ENCODE measurements around the gene GRSF1.
A peak's percentile ranks its signal among the peaks of the same experiment; 100 is the strongest.
"Not testable (repeated sequence)": the region's sequence is repeated elsewhere in the genome, so short reads cannot be mapped to it uniquely, and the experiment has no call there.

Gene GRSF1, protein sequence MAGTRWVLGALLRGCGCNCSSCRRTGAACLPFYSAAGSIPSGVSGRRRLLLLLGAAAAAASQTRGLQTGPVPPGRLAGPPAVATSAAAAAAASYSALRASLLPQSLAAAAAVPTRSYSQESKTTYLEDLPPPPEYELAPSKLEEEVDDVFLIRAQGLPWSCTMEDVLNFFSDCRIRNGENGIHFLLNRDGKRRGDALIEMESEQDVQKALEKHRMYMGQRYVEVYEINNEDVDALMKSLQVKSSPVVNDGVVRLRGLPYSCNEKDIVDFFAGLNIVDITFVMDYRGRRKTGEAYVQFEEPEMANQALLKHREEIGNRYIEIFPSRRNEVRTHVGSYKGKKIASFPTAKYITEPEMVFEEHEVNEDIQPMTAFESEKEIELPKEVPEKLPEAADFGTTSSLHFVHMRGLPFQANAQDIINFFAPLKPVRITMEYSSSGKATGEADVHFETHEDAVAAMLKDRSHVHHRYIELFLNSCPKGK

DNA sequence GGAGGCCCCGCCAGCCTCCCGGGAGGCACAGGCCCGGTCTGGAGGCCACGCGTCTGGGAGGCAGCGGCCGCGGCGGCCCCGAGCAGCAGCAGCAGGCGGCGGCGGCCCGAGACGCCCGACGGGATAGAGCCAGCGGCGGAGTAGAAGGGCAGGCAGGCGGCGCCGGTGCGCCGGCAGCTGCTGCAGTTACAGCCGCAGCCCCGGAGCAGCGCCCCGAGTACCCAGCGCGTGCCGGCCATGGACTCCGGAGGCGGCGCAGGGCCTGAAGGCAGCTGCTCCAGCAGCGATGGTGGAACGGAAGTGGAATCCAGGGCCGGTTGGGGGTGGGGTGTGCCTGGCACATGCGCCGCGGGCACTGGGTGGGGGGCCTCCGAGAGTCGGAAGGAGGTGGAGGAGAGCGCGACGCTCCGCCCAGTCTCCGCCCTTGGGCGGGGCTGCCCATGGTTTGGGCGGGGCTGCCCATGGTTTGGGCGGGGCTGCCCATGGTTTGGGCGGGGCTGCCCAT is at the start of gene GRSF1:
GRSF1 (minus strand) TSS at position 302 of the 505 bp plus-strand sequence; CDS start at position 239, 63 bp downstream.
- peak; percentile 95 for DNase-seq

DNA sequence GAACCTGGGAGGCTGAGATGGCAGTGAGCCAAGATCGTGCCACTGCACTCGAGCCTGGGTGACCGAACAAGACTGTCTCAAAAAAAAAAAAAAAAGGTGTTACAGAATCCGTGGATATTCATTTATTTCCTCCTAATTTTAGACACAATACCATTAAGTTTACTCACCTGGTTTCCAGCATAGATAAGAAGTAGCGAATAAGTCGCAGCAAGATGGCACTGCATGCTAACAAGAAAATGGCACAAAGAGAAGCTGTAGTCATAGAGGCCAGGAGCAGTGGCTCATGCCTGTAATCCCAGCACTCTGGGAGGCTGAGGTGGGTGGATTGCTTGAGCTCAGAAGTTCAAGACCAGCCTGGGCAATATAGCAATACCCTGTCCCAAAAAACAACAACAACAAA is 45.5 kb upstream of the GRSF1 start:
- no peak for DNase-seq

DNA sequence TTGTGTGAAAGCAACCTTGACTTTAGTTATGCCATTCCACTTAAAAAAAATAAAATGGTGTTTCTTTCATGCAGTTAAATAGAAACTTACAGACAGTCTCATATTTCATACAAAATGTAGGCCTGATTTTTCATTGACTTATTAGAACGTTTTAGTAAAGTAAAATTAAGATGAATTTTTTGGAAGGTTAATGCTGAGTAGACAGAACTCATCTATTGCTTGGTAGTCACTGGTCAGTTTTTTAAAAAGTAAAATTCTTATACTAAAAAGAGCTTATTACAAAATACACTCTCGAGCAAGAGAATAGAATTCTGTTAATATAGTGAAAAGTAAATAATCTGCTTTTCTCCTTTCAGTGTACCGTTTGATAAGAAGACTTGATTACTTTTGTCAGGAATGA is 41.0 kb upstream of the GRSF1 start:
- DNase-seq, result no peak

DNA sequence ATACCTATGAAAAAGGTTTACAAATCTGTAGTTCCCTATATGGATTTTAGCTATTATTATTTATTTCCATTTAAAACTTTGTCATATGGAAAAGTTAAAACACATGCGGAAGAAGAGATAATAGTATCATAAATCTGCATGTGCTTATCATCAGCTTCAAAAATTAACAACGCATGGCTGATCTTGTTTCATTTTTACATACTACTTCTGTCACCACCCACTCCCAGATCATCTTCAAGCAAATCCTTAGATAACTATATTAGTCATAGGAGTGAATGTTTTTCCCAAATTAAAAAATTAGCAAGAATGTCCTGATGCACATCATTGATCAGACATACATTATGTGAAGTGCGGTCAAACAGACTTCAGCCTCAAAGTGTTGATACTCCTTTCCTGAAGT is 37.9 kb upstream of the GRSF1 start:
- DNase-seq, result no peak

DNA sequence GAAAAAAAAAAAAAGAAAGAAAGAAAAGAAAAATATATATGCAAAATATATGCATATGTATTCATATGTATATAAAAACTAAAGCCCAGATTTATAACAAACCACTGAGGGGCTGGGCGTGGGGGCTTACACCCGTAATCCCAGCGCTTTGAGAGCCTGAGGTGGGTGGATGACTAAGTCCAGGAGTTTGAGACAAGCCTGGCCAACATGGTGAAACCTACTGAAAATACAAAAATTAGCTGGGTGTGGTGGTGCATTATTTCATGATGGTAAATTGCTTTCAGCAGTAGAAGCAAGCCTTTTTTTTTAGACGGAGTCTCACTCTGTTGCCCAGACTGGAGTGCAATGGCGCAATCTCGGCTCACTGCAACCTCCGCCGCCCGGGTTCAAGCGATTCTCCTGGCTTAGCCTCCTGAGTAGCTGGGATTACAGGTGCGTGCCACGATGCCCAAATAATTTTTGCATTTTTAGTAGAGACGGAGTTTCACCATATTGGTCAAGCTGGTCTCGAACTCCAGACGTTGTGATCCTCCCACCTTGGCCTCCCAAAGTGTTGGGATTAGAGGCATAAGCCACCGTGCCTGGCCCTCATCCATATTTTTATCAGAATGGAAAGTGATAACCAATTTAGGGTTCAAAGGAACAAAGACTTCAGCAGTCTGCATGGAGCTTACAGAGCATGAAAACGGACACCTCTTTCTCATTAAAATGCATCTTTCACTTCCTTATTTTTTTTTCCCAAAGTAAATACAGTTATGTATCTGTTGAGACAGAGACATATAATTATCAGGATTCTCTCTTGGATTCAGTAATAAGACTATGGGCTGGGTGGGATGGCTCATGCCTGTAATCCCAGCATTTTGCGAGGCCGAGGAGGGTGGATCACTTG is 34.8 kb upstream of the GRSF1 start:
- DNase-seq, result no peak

DNA sequence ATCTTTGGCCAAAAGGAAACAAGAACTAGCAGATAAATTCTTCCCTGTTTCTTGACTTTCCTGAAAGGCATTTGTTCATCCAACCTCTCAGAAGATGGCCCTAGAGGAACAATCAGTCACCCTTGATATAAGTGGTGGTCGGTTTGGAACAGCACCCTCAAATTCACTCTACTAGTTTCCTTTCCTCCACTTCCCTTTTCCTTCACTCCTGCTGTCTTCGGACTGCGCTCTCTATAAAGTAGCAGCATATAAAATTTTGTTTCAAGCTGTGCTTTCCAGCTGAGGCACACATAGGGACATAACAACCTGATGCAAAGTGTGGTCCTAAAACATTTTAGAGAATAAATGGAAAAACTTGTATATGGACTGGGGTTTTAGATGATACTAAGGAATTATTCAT is 33.5 kb upstream of the GRSF1 start:
- DNase-seq, result no peak

DNA sequence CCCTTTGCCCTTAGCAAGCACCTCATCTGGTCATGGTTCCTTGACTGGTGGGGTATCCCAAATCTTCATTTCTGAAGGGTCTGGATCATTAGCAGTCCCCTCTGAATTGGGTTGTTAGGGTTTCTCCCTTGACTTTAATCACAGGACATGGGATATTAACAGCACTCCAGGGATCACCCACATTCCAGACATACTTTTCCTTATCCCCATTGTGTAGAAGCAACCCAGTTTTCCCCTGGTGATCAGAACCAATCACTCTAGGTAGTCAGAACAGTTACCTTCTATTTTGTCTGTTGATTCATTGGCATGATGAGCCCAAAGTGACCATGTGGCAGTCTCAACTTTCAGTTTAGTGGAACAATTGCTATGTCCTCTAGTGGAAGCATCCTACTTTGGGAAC is 29.1 kb upstream of the GRSF1 start:
- DNase-seq, result no peak

DNA sequence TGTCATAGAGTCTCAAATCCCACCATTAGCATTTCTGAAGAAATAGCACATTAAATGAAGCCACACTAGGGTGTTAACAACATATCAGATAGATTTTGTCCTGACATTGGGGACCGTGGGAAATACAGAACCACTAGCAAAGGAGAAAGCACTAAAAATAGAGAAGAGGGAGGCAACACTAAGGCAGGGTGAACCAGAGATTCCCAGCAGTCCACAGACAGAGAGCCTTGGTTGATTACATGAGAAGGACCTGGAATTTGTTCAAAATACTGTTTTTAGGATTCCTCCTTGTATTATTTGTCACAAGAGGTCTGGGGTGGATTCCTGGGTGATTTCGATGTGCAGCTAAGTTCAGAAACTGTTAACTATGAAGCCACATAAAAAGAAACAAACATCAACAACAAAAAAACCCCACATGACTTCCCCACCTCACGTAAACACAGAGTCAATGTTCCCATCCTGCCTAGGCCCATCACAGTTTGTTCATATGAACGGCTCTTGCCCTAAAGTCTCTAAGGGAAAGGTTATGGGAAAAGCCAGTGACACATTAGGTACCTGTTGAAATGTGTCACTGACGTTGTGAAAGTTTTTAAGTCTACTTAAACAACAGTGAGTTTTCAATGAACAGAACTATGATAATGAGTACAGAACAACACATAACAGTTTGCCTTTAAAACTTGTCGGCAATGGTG is 23.6 kb upstream of the GRSF1 start:
- no peak for DNase-seq

DNA sequence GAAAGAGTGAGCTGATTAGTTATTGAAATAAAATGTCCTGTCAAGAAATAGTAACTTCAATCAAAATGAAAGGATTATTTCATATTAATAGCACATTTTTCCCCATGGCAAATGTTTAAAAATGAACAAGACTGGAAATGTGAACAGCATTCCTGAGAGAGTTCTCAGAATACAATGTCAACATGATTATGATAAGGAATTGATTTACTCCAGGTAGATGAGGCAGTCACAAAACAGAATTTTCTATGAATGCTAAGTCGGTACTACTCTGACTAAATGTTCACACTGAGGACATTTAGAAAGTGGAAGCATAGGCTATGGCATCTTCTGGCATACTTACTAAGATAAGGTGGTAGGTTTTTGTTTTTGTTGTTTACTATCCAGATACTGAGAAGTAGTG is 19.4 kb upstream of the GRSF1 start:
- DNase-seq, result no peak

DNA sequence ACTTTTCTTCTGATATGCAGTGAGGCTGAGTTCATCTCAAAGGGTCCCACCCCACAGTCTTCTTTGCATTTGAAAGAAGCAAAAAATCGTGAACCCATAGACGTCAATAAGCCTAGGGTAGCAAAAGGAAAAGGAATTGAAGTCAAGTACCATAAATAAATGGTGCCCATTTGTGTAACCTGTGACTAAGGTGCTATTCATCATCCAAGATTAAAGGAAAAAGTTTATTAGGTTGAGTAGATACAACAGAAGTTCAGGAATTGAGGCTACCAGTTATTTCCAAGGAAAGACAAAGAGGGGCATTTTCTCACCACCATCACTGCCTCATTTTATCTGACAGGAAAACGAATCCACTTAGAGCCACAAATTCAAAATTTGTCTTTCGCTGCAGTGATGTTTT is 18.8 kb upstream of the GRSF1 start:
- DNase-seq, result no peak

DNA sequence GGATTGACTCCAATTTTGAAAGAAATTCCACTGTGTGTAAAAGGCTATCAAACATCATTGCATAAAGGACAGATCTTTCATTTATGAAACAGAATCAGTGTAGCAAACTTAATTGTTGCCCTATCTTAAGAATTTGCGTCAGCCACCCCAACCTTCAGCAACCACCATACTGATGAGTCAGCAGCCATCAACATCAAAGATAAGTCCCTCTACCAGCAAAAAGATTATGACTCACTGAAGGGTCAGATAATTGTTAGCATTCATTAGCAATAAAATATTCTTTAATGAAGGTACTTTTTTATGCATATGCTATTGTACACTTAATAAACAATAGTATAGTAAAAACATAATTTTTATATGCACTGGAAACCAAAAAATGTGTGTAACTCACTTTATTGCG is 15.8 kb upstream of the GRSF1 start:
- no peak for DNase-seq

DNA sequence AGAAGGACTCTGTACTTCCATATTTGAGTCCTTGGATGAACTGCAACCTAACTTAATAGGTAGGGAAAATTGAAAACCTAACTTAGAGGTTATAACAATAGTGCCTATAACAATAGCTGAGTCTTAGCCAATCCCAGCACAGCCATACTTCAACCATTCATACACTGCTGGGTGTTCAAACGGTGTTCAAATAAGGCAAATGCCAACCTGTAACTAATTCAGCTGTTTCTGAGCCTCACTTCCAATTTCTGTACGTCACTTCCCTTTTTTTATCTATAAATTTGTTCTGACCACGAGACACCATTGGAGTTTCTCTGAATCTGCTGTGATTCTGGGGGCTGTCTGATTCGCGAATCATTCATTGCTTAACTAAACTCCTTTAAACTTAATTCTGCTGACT is 9.6 kb upstream of the GRSF1 start:
- DNase-seq, result no peak

DNA sequence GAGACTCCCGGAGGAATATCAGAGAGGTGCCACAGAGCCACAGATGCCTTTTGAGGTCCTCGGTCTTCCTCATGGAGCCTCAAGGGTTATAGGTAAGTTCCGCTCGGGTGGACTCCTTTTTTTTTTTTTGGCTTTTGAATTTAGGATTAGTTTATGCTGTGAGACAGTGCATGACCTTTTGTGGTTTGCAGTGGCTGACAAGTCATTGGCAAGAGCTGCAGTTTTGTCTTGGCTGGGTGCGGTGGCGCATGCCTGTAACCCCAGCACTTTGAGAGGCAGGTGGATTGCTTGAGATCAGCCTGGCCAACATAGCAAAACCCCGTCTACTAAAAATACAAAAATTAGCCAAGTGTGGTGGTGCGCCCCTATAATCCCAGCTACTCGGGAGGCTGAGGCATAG is 4.5 kb upstream of the GRSF1 start:
- no peak for DNase-seq

DNA sequence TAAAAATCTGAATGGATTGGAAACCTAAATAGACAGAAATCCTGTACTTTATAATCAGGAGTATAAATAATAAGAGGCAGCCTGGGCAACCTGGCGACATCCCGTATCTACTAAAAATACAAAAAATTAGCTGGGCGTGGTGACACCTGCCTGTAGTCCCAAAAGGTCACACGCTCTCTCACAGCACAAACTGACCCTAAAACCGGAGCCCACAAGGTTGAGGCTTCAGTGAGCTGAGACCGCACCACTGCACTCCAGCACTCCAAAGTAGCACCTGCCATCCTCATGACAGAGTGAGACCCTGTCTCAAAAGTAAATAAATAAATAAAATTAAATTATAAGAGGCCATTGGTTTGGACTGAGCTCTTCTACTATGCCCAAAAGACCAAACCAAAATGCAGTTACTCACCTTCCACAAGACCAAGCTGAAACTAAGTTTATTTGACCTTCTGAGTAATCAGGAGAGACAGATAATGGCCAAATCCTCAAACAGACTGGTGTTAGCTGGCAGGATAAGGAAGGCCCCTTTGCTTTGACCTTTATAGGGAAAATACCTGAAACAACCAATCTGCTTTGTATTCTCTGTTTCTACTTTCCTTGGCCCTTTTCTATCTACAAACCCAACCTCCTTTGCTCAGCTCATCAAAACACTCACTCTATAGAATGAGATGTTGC is 3.2 kb upstream of the GRSF1 start:
- DNase-seq, result no peak

DNA sequence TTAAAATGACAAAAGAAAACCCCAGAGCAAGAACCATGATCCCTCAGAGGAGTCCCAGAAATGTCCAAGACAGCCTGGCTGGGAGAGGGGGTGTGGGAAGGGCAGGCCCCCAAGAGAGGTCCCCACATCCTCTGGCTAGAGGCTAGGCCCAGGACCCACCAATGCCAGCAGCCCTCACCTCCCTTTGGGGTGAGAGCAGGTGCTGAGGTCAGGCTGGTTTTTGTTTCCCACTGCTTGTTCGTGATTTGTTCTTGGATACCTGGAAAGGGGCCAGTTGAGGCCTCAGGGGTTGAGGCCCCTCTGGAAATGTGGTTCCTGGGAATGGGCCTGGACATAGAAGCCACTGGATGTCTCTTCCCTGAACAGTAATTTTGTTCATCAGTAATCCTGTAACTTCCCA is 2.3 kb upstream of the GRSF1 start:
- DNase-seq, result no peak

DNA sequence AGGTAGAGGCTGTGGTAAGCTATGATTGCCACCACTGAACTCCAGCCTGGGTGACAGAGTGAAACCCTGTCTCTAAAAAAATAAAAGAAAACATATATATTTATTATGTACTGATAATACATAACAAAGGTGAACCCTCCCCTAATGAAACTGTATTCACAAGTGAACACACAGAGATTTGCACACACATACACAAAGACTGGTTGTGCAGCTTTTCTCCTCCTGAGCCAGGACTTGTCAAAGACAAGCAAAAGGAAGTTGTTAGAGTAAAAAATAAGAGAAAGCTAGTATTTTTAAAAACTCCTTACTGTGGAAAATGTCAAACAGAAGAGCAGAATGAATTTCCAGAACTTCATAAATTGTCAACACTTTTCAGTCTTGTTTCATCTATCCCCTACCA is 1.5 kb upstream of the GRSF1 start:
- no peak for DNase-seq

DNA sequence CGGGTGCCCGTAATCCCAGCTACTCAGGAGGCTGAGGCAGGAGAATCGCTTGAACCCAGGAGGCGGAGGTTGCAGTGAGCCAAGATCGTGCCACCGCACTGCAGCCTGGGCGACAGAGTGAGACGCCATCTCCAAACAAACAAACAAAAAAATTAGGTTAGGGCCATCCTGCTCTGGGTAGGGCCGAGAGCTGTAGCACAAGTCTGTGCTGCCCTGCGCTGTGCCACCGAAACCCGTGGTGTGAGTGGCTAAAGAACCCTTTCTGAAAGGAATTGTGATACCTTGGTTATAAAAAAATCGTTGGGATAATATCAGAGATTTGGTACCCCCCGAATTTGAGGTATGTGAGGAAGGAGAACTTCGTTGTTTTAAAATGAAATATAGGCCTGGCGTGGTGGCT is 941 bp upstream of the GRSF1 start:
- DNase-seq, result not testable (repeated sequence)

DNA sequence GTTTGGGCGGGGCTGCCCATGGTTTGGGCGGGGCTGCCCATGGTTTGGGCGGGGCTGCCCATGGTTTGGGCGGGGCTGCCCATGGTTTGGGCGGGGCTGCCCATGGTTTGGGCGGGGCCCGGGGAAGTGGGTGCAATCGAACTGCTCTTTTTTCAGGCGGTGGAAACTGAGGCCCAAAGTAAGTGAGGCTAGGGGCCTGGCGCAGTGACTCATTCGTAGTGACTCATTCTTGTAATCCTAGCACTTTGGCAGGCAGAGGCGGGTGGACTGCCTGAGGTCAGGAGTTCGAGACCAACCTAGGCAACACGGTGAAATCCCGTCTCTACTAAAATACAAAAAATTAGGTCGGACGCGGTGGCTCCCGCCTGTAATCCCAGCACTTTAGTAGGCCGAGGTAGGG is 447 bp upstream of the GRSF1 start:
- peak; percentile 70 for DNase-seq

DNA sequence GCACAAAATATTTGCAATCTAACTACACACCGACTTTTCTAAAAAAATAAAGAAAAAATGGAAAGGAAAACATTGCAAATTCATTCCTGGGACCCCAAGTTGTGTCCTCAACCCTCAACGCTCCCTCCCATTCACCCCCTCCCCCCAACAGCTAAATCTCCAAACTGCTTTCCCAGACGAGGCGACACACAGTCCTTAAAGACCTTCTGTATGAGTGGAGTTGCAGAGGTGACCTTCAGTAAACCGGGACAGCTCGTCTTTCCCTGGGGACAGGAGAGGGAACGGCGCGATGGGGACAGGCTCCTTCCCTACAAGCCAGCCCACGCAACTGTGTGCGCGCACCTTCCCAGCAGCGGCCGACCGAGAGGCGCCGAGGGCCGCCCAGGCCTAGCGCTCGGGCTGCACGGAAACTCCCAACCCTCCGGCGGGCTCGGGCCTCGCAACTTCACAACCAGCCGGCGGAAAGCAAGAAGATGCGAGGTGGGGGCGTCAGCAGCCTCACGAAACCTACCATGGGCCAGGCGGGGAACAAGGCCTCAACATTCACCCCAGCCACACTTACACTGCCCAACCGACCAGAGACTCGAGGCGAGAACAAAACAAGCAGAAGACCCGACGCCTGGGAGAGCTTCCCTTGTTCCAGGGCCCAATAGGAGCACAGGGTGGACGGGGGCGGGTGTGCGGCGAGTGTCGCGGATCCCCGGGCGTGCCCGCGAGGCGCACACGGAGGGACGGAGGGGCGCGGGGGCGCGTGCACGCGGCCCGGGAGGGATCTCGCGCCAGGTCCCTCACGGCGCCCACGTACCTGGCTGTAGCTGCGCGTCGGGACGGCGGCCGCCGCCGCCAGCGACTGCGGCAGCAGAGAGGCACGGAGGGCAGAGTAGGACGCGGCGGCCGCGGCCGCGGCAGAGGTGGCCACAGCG is 763 bp downstream of the GRSF1 start:
- peak; percentile 66 for DNase-seq

DNA sequence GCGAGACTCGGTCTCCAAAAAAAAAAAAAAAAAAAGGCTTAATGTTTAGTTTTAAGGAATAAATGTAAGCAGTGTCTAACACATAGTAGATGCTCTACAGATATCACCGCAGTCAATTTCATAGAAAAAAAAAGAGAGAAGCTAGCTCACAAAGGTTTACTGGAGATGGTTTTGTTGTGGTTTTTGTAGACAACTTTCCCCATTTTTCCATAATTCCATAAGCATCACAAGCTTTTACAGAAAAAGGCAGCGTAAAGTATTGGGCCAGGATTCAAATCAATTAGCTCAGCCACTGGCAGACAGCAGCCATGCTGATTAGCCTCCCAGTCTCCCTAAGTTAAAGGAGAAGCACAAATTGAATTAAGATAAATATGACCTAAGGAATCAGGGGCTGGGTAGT is 1.5 kb downstream of the GRSF1 start:
- no peak for DNase-seq

DNA sequence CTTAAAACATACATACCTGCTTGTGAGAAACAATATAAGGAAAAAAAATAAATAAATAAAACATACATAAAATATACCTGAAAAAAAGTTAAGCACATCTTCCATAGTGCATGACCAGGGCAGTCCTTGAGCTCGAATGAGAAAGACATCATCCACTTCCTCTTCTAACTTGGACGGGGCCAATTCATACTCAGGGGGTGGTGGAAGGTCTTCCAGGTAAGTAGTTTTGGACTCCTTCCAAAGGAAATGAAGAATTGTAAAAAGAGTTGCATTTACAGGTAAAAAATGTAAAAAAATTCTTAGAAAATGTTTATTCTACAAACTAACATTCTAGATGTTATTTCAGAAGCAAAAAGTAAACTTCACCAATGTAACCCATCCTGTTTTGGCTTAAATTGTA is 3.6 kb downstream of the GRSF1 start:
- no peak for DNase-seq

DNA sequence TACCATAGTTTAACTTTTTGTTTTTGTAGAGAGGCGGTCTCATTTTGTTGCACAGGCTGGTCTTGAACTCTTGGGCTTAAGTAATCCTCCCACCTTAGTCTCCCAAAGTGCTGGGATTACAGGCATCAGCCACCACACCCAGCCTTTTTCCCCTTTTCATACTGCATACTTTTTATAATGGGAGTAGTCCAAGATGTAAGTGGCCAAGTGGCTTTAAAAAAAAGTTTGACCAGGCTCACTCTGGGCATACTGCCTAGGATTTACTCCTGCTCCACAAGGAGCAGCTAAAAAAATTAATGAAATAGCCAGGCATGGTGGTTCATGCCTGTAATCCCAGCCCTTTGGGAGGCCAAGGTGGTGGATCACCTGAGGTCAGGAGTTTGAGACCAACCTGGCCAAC is 6.0 kb downstream of the GRSF1 start:
- DNase-seq, result no peak

Data from CD4-positive, alpha-beta T cell treated with Interleukin-17A for 1 hour (primary cell).